CD14-positive monocyte (primary cell): ENCODE results near the gene MAD1L1. TPM values are rescaled to one million over a fixed set of nuclear protein-coding genes. Genes with fewer than 3 reads are reported as not detected.
"Not testable (repeated sequence)": the region's sequence is repeated elsewhere in the genome, so short reads cannot be mapped to it uniquely, and the experiment has no call there.

Experiments
- DNase-seq, 3 donors: peaks; one replicate each; pipeline ENCODE4 v3.0.0-alpha.2; 2011 to 2022
- H2AFZ ChIP-seq: 2 replicates; pipeline ENCODE4 v1.6.0; 2012; ENCODE audit warnings: mild to moderate bottlenecking, low read depth, low read length, inconsistent platforms; ENCODE audit not compliant: insufficient read depth, poor library complexity, severe bottlenecking
- H3K27ac ChIP-seq, 2 donors: 1 replicate in 1 of 2; 2 replicates in 1 of 2; pipeline ENCODE4 v1.5.1; 2012 to 2013; ENCODE audit warnings: low read length in 2 of 2, control low read depth in 1 of 2, inconsistent platforms in 1 of 2, low read depth in 1 of 2, mild to moderate bottlenecking in 1 of 2
- H3K27me3 ChIP-seq, 2 donors: one replicate each; pipeline versions ENCODE4 v1.6.0 to v1.6.1; 2011 to 2013; ENCODE audit warnings: low read length in 2 of 2; ENCODE audit not compliant: control insufficient read depth in 2 of 2, insufficient read depth in 2 of 2
- H3K36me3 ChIP-seq, 2 donors: replicated peaks in 1 of 2; 1 replicate in 1 of 2; 2 replicates in 1 of 2; pipeline versions ENCODE4 v1.5.1 to v1.6.1; 2012 to 2013; ENCODE audit warnings: low read length in 2 of 2, control low read depth in 1 of 2, inconsistent platforms in 1 of 2, mild to moderate bottlenecking in 1 of 2; ENCODE audit not compliant: insufficient read depth in 2 of 2, control insufficient read depth in 1 of 2
- H3K4me1 ChIP-seq, 2 donors: 1 replicate in 1 of 2; 2 replicates in 1 of 2; pipeline versions ENCODE4 v1.5.1 to v1.6.1; 2012 to 2013; ENCODE audit warnings: low read length in 2 of 2, control low read depth in 1 of 2, inconsistent platforms in 1 of 2, mild to moderate bottlenecking in 1 of 2, moderate library complexity in 1 of 2; ENCODE audit not compliant: insufficient read depth in 2 of 2, control insufficient read depth in 1 of 2
- H3K4me2 ChIP-seq: replicated peaks from 2 replicates; pipeline ENCODE3; 2012; ENCODE audit warnings: low read length, moderate library complexity, mild to moderate bottlenecking; ENCODE audit not compliant: poor library complexity, severe bottlenecking; ENCODE audit errors: extremely low read depth
- H3K4me3 ChIP-seq, 3 experiments: fragments of 200-600 bp in 1 of 3; sonication (generic) in 1 of 3; replicated peaks in 1 of 3; 1 replicate in 2 of 3; 2 replicates in 1 of 3; pipeline ENCODE4 v1.5.1; 2011 to 2013; ENCODE audit warnings: low read length in 3 of 3, mild to moderate bottlenecking in 3 of 3, control low read depth in 2 of 3, low read depth in 2 of 3, inconsistent platforms in 1 of 3, moderate library complexity in 1 of 3
- H3K79me2 ChIP-seq: 2 replicates; pipeline ENCODE4 v1.6.0; 2012; ENCODE audit warnings: mild to moderate bottlenecking, control low read depth, inconsistent platforms, low read length, moderate library complexity; ENCODE audit not compliant: insufficient read depth
- H3K9ac ChIP-seq: 2 replicates; pipeline ENCODE4 v1.6.0; 2017; ENCODE audit warnings: low read length, mild to moderate bottlenecking; ENCODE audit not compliant: insufficient read depth, poor library complexity, severe bottlenecking
- H3K9me3 ChIP-seq, 2 donors: replicated peaks in 1 of 2; 1 replicate in 1 of 2; 2 replicates in 1 of 2; pipeline versions ENCODE4 v1.5.1 to v1.6.1; 2012 to 2013; ENCODE audit warnings: low read length in 2 of 2, control low read depth in 1 of 2; ENCODE audit not compliant: control insufficient read depth in 1 of 2, insufficient read depth in 1 of 2
- H4K20me1 ChIP-seq: 2 replicates; pipeline ENCODE4 v1.6.0; 2012; ENCODE audit warnings: mild to moderate bottlenecking, low read length, control low read depth, moderate library complexity; ENCODE audit not compliant: insufficient read depth
- H3K27ac Mint-ChIP-seq, 7 donors: one replicate each; pipeline ENCODE4 v1.8.0; 2020; ENCODE audit warnings: mild to moderate bottlenecking in 7 of 7, mixed read lengths in 7 of 7, moderate library complexity in 6 of 7, inconsistent platforms in 2 of 7
- H3K27me3 Mint-ChIP-seq, 3 donors: one replicate each; pipeline ENCODE4 v1.8.0; 2021 to 2022; ENCODE audit warnings: low read depth in 3 of 3, mild to moderate bottlenecking in 3 of 3, mixed read lengths in 3 of 3, moderate library complexity in 3 of 3, inconsistent platforms in 1 of 3
- H3K36me3 Mint-ChIP-seq, 2 donors: one replicate each; pipeline ENCODE4 v1.8.0; 2020; ENCODE audit warnings: mixed read lengths in 2 of 2, inconsistent platforms in 1 of 2, mild to moderate bottlenecking in 1 of 2
- H3K4me1 Mint-ChIP-seq: one replicate; pipeline ENCODE4 v1.8.0; 2020; ENCODE audit warnings: mild to moderate bottlenecking, mixed read lengths
- H3K4me3 Mint-ChIP-seq, 2 donors: one replicate each; pipeline ENCODE4 v1.8.0; 2020; ENCODE audit warnings: mild to moderate bottlenecking in 2 of 2, mixed read lengths in 2 of 2, moderate library complexity in 1 of 2
- H3K9me3 Mint-ChIP-seq, 7 donors: one replicate each; pipeline ENCODE4 v1.8.0; 2020 to 2022; ENCODE audit warnings: mixed read lengths in 7 of 7, mild to moderate bottlenecking in 6 of 7, moderate library complexity in 6 of 7, inconsistent platforms in 2 of 7
- WGBS: methylation state at CpG from one replicate; pipeline ENCODE4 v1.1.5; 2013; ENCODE audit warnings: missing lambda C conversion rate; ENCODE audit not compliant: insufficient coverage; 5-methylcytosine and 5-hydroxymethylcytosine counted together
- intact Hi-C, 2 donors: fragments of 100-400 bp; cut with micrococcal nuclease; formaldehyde crosslinking; loops; one replicate each; pipeline versions ENCODE4 v1.15.0 to v1.15.1; 2023
- polyA plus RNA-seq, 3 donors: library from polyadenylated mRNA; depleted of rRNA in 1 of 3; unstranded in 2 of 3; stranded (reverse) in 1 of 3; fragments of 300-500 nt in 2 of 3; fragments of >200 nt in 1 of 3; fragmentation: Illumina TruSeq in 2 of 3; gene quantifications; 1 replicate in 2 of 3; 2 replicates in 1 of 3; pipeline ENCODE4 v1.2.3, GENCODE V29; 2012 to 2021
- TF ChIP-seq, protein P1 (sequence below): fragments of 200-600 bp; IDR thresholded peaks from one replicate; pipeline ENCODE4 v1.8.0; 2022; ENCODE audit warnings: antibody characterized with exemption, mild to moderate bottlenecking

The MAD1L1 gene
- polyA plus RNA-seq, 3 donors: 22.0 to 39.4 (median 33.2) TPM

DNA sequence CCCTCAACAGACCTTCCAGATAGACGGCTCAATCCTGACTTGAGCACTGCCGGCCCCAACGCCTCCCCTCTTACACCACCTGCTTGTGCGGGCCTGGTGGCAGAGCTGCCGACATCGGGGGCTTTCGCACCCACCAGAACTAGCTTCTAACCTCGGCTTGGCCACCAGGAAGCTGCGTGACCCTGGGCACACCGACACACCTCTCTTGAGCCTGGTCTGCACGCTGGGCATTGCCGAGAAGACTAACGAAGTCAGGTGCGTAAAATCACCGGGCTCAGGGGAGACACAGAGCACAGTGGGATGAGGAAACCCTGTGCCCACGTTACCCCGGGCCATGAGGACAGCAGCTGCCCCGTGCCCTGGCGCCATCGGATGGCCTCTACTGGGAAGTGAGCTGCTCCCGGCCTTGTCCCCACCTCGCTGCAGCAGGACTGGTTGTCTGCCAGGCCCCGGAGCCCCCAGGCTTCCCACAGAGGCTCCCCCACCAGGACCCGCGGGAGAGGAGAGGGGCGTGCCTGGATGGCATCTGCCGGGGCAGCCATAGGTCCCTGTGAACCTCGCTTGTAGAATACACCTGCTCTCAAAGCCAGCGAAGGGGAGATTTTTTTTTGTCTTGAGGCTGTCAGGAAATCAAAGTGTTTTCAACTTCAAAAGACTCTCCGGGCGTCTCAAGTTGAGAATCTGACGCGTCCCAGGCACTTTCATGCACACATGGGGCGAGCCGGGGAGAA is 408.4 kb downstream of the MAD1L1 start:
- WGBS: 96% methylated on average over 24 of the region's 35 CpGs
- H3K9ac ChIP-seq, DNase-seq, H2AFZ ChIP-seq, H3K36me3 ChIP-seq, intact Hi-C loops, H3K4me3 ChIP-seq, H3K27ac Mint-ChIP-seq, H3K4me2 ChIP-seq, H3K4me1 ChIP-seq, H3K4me3 Mint-ChIP-seq, H3K27me3 ChIP-seq, H3K79me2 ChIP-seq, H3K27ac ChIP-seq: not testable (repeated sequence)
- Histone ChIP-seq H3K9me3 (peaks cover 9 to 24% of the 10 kb centered on the region in 2 donors), H4K20me1 (peaks cover 40% of the 10 kb centered on the region)
- Mint-ChIP-seq H3K9me3 (peaks cover 10 to 20% (median 13%) of the 10 kb centered on the region in 7 donors), H3K27me3 (peaks cover 6 to 13% (median 10%) of the 10 kb centered on the region in 3 donors), H3K4me1 (peaks cover 11% of the 10 kb centered on the region), H3K36me3 (peaks cover 9 to 13% of the 10 kb centered on the region in 2 donors)

DNA sequence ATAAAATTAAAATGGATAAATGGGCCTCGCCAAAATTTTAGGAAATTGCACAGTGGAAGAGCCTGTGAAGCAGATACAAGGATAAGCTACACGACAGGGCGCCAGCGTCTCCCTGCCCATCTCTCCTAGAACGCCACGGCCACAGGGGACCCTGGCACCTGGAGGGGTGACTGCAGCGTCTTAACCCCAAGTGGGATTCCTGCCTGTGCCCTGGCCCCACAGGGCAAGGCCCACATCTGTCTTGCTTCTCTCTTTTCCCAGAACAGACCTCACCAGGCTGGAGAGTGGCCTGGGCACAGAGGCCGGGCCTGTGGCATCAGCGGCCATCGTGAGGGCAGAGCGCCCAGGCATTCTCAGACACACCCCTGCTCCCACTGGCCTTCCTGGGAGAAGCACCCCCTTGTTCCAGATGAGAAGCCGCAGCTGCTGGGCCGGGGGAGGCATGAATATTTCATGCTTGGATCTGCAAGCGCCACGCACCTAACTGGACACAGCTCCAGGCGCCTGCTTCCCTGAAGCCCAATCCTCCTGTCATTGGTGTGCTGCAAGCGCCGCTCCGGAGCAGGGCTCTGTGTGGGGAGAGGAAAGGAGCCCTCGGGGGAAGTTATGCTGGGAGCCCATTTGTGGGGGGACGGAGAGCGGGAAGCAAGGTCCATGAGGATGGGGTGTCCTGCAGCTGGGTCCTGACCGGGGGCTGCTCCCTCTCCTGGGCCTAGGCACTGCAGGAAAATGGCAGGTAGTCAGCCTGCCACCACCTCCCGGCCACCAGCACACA is 409.2 kb downstream of the MAD1L1 start:
- Histone ChIP-seq H3K9ac (no peak overlapping the region), H3K9me3 (peaks cover 2 to 16% of the 10 kb centered on the region in 2 donors), H3K36me3 (no peaks in the 10 kb centered on the region), H3K4me1 (peaks cover 3 to 10% of the 10 kb centered on the region in 2 donors), H3K27ac (no peak overlapping the region), H3K4me2 (no peak overlapping the region), H2AFZ (no peak overlapping the region), H3K27me3 (peaks cover 0 to 3% of the 10 kb centered on the region in 2 donors), H4K20me1 (peaks cover 47% of the 10 kb centered on the region), H3K4me3 (no peak overlapping the region), H3K79me2 (no peaks in the 10 kb centered on the region)
- intact Hi-C loops: no loop called here
- Mint-ChIP-seq H3K9me3 (peaks cover 3 to 12% (median 6%) of the 10 kb centered on the region in 7 donors), H3K27me3 (peaks cover 6 to 18% (median 12%) of the 10 kb centered on the region in 3 donors), H3K4me3 (no peak overlapping the region), H3K36me3 (peaks cover 2 to 10% of the 10 kb centered on the region in 2 donors), H3K4me1 (peaks cover 16% of the 10 kb centered on the region), H3K27ac (no peak overlapping the region)
- 99% methylated on average over 12 of the region's 24 CpGs for WGBS
- TF ChIP-seq, protein P1, sequence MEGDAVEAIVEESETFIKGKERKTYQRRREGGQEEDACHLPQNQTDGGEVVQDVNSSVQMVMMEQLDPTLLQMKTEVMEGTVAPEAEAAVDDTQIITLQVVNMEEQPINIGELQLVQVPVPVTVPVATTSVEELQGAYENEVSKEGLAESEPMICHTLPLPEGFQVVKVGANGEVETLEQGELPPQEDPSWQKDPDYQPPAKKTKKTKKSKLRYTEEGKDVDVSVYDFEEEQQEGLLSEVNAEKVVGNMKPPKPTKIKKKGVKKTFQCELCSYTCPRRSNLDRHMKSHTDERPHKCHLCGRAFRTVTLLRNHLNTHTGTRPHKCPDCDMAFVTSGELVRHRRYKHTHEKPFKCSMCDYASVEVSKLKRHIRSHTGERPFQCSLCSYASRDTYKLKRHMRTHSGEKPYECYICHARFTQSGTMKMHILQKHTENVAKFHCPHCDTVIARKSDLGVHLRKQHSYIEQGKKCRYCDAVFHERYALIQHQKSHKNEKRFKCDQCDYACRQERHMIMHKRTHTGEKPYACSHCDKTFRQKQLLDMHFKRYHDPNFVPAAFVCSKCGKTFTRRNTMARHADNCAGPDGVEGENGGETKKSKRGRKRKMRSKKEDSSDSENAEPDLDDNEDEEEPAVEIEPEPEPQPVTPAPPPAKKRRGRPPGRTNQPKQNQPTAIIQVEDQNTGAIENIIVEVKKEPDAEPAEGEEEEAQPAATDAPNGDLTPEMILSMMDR: no peak
- DNase-seq: no peak
